ENCODE data around the gene NOS1AP.

The NOS1AP gene

GRCh38 chr1:162191396-162192305 lies 122.2 kb downstream of the NOS1AP start:
- H3K36me3 ChIP-seq (ENCODE audit: control insufficient read depth, insufficient read depth, low read length) = no peaks in the 10 kb centered on the region
- no peak overlapping the region for H3K4me3 ChIP-seq (replicated peaks; ENCODE audit: low read depth, low read length)
- DNase-seq (ENCODE audit: extremely low read depth, insufficient read length) = no peak
- no peak for TF ChIP-seq CTCF (IDR thresholded peaks at IDR 0.05; ENCODE audit: insufficient read depth, low read length, poor library complexity, severe bottlenecking)
- H3K27me3 ChIP-seq (replicated peaks; ENCODE audit: control insufficient read depth, insufficient read depth, low read length) = no peaks in the 10 kb centered on the region

DNA sequence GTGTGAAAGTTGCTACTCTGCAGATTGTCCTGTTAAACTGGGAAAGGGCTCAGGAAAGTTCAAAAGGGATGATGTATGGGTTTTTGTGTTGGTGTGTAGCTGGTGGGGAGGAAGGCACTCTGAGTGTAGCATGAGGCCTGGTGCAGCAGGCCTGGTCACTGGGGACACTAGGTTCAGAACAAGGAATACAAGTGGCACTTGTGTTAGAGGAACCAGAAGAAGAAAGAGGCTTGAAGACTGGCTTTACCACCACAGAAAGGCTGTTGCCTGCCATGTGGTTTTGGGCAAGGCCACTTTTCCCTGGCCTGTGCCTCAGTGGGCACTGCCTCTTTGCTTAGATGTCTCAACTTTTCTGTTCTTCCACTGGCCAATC lies 122.8 kb downstream of the NOS1AP start:
- DNase-seq (ENCODE audit: extremely low read depth, insufficient read length) = no peak

GRCh38 chr1:162192763-162193162 lies 123.3 kb downstream of the NOS1AP start:
- DNase-seq (ENCODE audit: extremely low read depth, insufficient read length) = no peak
- Histone ChIP-seq H3K27me3 (replicated peaks; ENCODE audit: control insufficient read depth, insufficient read depth, low read length) (no peaks in the 10 kb centered on the region), H3K36me3 (ENCODE audit: control insufficient read depth, insufficient read depth, low read length) (no peaks in the 10 kb centered on the region), H3K4me3 (replicated peaks; ENCODE audit: low read depth, low read length) (no peak overlapping the region)
- TF ChIP-seq CTCF (IDR thresholded peaks at IDR 0.05; ENCODE audit: insufficient read depth, low read length, poor library complexity, severe bottlenecking) = no peak

More for the DNA sequence above, 122.8 kb downstream of the NOS1AP start:
- TF ChIP-seq CTCF (IDR thresholded peaks at IDR 0.05; ENCODE audit: insufficient read depth, low read length, poor library complexity, severe bottlenecking) = no peak
- Histone ChIP-seq H3K4me3 (replicated peaks; ENCODE audit: low read depth, low read length) (no peak overlapping the region), H3K27me3 (replicated peaks; ENCODE audit: control insufficient read depth, insufficient read depth, low read length) (no peaks in the 10 kb centered on the region), H3K36me3 (ENCODE audit: control insufficient read depth, insufficient read depth, low read length) (no peaks in the 10 kb centered on the region)

DNA sequence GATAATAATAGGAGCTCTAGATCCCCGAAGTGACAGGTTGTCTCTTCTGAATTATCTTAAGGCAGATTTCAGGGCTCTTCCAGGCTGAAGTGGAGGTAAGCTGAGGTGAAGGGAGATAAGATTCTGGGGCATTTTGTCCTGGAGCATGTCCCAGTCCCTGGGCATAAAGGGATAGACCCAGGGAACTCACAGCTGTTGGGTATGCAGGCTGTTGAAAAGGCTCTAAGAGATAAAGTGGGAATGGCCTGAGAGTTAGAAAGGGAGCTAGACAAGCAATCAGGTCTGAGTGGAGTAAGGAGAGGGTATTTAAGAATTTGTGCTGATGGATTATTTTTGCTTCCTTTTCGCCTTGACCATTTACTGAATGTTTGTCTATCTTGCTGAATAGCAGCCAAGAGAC lies 123.7 kb downstream of the NOS1AP start:
- H3K27me3 ChIP-seq (replicated peaks; ENCODE audit: control insufficient read depth, insufficient read depth, low read length) = no peaks in the 10 kb centered on the region
- no peaks in the 10 kb centered on the region for H3K36me3 ChIP-seq (ENCODE audit: control insufficient read depth, insufficient read depth, low read length)
- H3K4me3 ChIP-seq (replicated peaks; ENCODE audit: low read depth, low read length) = no peak overlapping the region
- no peak for TF ChIP-seq CTCF (IDR thresholded peaks at IDR 0.05; ENCODE audit: insufficient read depth, low read length, poor library complexity, severe bottlenecking)
- no peak for DNase-seq (ENCODE audit: extremely low read depth, insufficient read length)

GRCh38 chr1:162193815-162194214 lies 124.3 kb downstream of the NOS1AP start:
- Histone ChIP-seq H3K4me3 (replicated peaks; ENCODE audit: low read depth, low read length) (no peak overlapping the region), H3K36me3 (ENCODE audit: control insufficient read depth, insufficient read depth, low read length) (no peaks in the 10 kb centered on the region), H3K27me3 (replicated peaks; ENCODE audit: control insufficient read depth, insufficient read depth, low read length) (no peaks in the 10 kb centered on the region)
- no peak for DNase-seq (ENCODE audit: extremely low read depth, insufficient read length)
- no peak for TF ChIP-seq CTCF (IDR thresholded peaks at IDR 0.05; ENCODE audit: insufficient read depth, low read length, poor library complexity, severe bottlenecking)
